ENCODE results near the gene BRAP. TPM values are rescaled to one million over a fixed set of nuclear protein-coding genes. Genes with fewer than 3 reads are reported as not detected.
"Not testable (repeated sequence)": the region's sequence is repeated elsewhere in the genome, so short reads cannot be mapped to it uniquely, and the experiment has no call there.

The BRAP gene
- total RNA-seq, 1 experiment from 2014 or later = 14.6 TPM

GRCh38 chr12:111664961-111665865 is 20.5 kb downstream of the BRAP start:
- Histone ChIP-seq H3K79me2 (ENCODE audit: low read length) (no peaks in the 10 kb centered on the region), H3K9ac (ENCODE audit: low read length) (no peak overlapping the region), H3K9me2 (replicated peaks; ENCODE audit: insufficient read depth, low read length) (no peaks in the 10 kb centered on the region), H3K36me3 (ENCODE audit: insufficient read depth, low read length) (peaks cover 19% of the 10 kb centered on the region; the same call in 1 of the 2 replicates), H3K4me1 (ENCODE audit: low read length) (no peaks in the 10 kb centered on the region), H3K27ac (ENCODE audit: low read length) (no peak overlapping the region), H3K9me3 (ENCODE audit: low read length) (no peaks in the 10 kb centered on the region), H2AFZ (ENCODE audit: low read length) (no peak overlapping the region), H3K4me3 (ENCODE audit: low read length) (no peak overlapping the region), H4K20me1 (ENCODE audit: insufficient read depth, low read depth, low read length) (no peaks in the 10 kb centered on the region), H3K27me3 (ENCODE audit: low read length) (no peaks in the 10 kb centered on the region), H3K4me2 (ENCODE audit: low read depth, low read length, poor library complexity, severe bottlenecking) (no peak overlapping the region)
- DNase-seq = peak; percentile 33

DNA sequence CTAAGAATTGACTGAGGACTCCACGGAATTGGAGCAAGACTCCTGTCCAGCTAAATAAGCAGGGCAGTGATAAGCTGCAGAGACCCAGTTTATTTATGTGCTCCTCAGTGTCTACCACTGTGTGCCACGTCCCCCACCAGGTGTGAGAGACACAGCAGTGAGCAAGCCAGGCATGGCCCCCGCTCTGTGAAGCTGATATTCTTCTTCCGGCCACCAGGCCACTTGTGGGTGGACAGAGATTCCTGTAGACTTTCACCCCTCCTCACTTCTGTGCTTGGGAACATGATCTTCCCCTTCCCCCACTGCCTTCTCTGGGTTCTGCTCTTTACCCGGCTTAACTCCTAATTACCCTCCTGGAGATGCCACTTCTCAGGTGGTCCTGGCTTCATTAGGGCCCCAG is 21.3 kb downstream of the BRAP start:
- no peaks in the 10 kb centered on the region for H3K27me3 ChIP-seq (ENCODE audit: low read length)
- no peaks in the 10 kb centered on the region for H3K9me3 ChIP-seq (ENCODE audit: low read length)
- no peaks in the 10 kb centered on the region for H3K79me2 ChIP-seq (ENCODE audit: low read length)
- no peaks in the 10 kb centered on the region for H3K9me2 ChIP-seq (replicated peaks; ENCODE audit: insufficient read depth, low read length)
- H3K4me1 ChIP-seq (ENCODE audit: low read length) = no peaks in the 10 kb centered on the region
- no peak overlapping the region for H2AFZ ChIP-seq (ENCODE audit: low read length)
- no peak overlapping the region for H3K27ac ChIP-seq (ENCODE audit: low read length)
- peak; percentile 34 for DNase-seq
- no peak overlapping the region for H3K9ac ChIP-seq (ENCODE audit: low read length)
- no peaks in the 10 kb centered on the region for H4K20me1 ChIP-seq (ENCODE audit: insufficient read depth, low read depth, low read length)
- H3K36me3 ChIP-seq (ENCODE audit: insufficient read depth, low read length) = peaks cover 18% of the 10 kb centered on the region; the same call in 1 of the 2 replicates
- no peak overlapping the region for H3K4me3 ChIP-seq (ENCODE audit: low read length)
- H3K4me2 ChIP-seq (ENCODE audit: low read depth, low read length, poor library complexity, severe bottlenecking) = no peak overlapping the region

- H3K9me3 ChIP-seq (ENCODE audit: low read length) = no peaks in the 10 kb centered on the region
- H3K36me3 ChIP-seq (ENCODE audit: insufficient read depth, low read length) = peaks cover 25% of the 10 kb centered on the region; the same call in 1 of the 2 replicates
- no peak overlapping the region for H3K4me3 ChIP-seq (ENCODE audit: low read length)
These were observed 29.7 kb downstream of the BRAP start for GRCh38 chr12:111656016-111656415.

DNA sequence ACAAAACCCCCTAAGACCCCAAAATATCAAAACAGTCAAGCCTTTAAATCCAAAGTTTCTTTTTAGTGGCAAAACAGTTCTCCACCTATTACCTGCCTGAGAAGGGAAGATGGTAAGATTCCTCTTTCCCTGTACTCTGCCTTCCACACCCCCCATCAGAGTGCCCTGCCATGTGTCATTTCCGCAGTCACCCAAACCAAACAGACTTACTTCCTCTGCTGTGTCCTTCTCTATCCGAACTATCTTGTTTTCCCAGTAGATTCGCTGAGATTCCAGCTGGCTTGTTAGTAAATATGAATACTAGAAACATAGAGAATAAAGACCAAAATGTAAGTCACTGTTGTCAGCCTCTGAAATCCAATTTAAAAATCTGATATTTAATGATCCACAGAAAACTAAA is 30.4 kb downstream of the BRAP start:
- H3K79me2 ChIP-seq (ENCODE audit: low read length) = no peaks in the 10 kb centered on the region
- DNase-seq = peak; percentile 19

More at GRCh38 chr12:111656016-111656415, 29.7 kb downstream of the BRAP start:
- no peaks in the 10 kb centered on the region for H3K4me1 ChIP-seq (ENCODE audit: low read length)
- peak; percentile 23 for DNase-seq
- H3K27ac ChIP-seq (ENCODE audit: low read length) = no peak overlapping the region
- no peaks in the 10 kb centered on the region for H4K20me1 ChIP-seq (ENCODE audit: insufficient read depth, low read depth, low read length)
- no peaks in the 10 kb centered on the region for H3K27me3 ChIP-seq (ENCODE audit: low read length)
- H3K4me2 ChIP-seq (ENCODE audit: low read depth, low read length, poor library complexity, severe bottlenecking) = no peak overlapping the region
- no peaks in the 10 kb centered on the region for H3K9me2 ChIP-seq (replicated peaks; ENCODE audit: insufficient read depth, low read length)
- H3K9ac ChIP-seq (ENCODE audit: low read length) = no peak overlapping the region
- no peak overlapping the region for H2AFZ ChIP-seq (ENCODE audit: low read length)
- no peaks in the 10 kb centered on the region for H3K79me2 ChIP-seq (ENCODE audit: low read length)

GRCh38 chr12:111653596-111653995 is 32.2 kb downstream of the BRAP start:
- Histone ChIP-seq H4K20me1 (ENCODE audit: insufficient read depth, low read depth, low read length) (no peaks in the 10 kb centered on the region), H3K36me3 (ENCODE audit: insufficient read depth, low read length) (peaks cover 29% of the 10 kb centered on the region; the same call in 1 of the 2 replicates), H3K4me2 (ENCODE audit: low read depth, low read length, poor library complexity, severe bottlenecking) (no peak overlapping the region), H3K4me3 (ENCODE audit: low read length) (no peak overlapping the region), H3K27ac (ENCODE audit: low read length) (no peak overlapping the region), H3K27me3 (ENCODE audit: low read length) (no peaks in the 10 kb centered on the region), H3K79me2 (ENCODE audit: low read length) (no peaks in the 10 kb centered on the region), H2AFZ (ENCODE audit: low read length) (no peak overlapping the region), H3K9me3 (ENCODE audit: low read length) (no peaks in the 10 kb centered on the region), H3K9me2 (replicated peaks; ENCODE audit: insufficient read depth, low read length) (no peaks in the 10 kb centered on the region), H3K9ac (ENCODE audit: low read length) (no peak overlapping the region), H3K4me1 (ENCODE audit: low read length) (no peaks in the 10 kb centered on the region)
- DNase-seq = peak; percentile 22

More for the DNA sequence above, 30.4 kb downstream of the BRAP start:
- H2AFZ ChIP-seq (ENCODE audit: low read length) = no peak overlapping the region
- H3K4me1 ChIP-seq (ENCODE audit: low read length) = no peaks in the 10 kb centered on the region
- H3K27me3 ChIP-seq (ENCODE audit: low read length) = no peaks in the 10 kb centered on the region
- H3K4me2 ChIP-seq (ENCODE audit: low read depth, low read length, poor library complexity, severe bottlenecking) = no peak overlapping the region
- H3K27ac ChIP-seq (ENCODE audit: low read length) = no peak overlapping the region
- H3K9me2 ChIP-seq (replicated peaks; ENCODE audit: insufficient read depth, low read length) = no peaks in the 10 kb centered on the region
- H3K9me3 ChIP-seq (ENCODE audit: low read length) = no peaks in the 10 kb centered on the region
- no peaks in the 10 kb centered on the region for H4K20me1 ChIP-seq (ENCODE audit: insufficient read depth, low read depth, low read length)
- H3K9ac ChIP-seq (ENCODE audit: low read length) = no peak overlapping the region
- H3K4me3 ChIP-seq (ENCODE audit: low read length) = no peak overlapping the region
- H3K36me3 ChIP-seq (ENCODE audit: insufficient read depth, low read length) = peaks cover 28% of the 10 kb centered on the region; the same call in 1 of the 2 replicates

- not testable (repeated sequence) for H4K20me1 ChIP-seq (ENCODE audit: insufficient read depth, low read depth, low read length); H3K27me3 ChIP-seq (ENCODE audit: low read length); DNase-seq; H3K9me3 ChIP-seq (ENCODE audit: low read length); H3K4me1 ChIP-seq (ENCODE audit: low read length); H3K9ac ChIP-seq (ENCODE audit: low read length); H3K9me2 ChIP-seq (replicated peaks; ENCODE audit: insufficient read depth, low read length); H2AFZ ChIP-seq (ENCODE audit: low read length); H3K4me2 ChIP-seq (ENCODE audit: low read depth, low read length, poor library complexity, severe bottlenecking); H3K27ac ChIP-seq (ENCODE audit: low read length); H3K79me2 ChIP-seq (ENCODE audit: low read length); H3K4me3 ChIP-seq (ENCODE audit: low read length)
- H3K36me3 ChIP-seq (ENCODE audit: insufficient read depth, low read length) = peaks cover 27% of the 10 kb centered on the region; the same call in 1 of the 2 replicates
These were observed 33.2 kb downstream of the BRAP start for GRCh38 chr12:111652530-111652929.

GRCh38 chr12:111650912-111651311 is 34.8 kb downstream of the BRAP start:
- Histone ChIP-seq H3K4me1 (ENCODE audit: low read length) (no peaks in the 10 kb centered on the region), H3K27ac (ENCODE audit: low read length) (no peak overlapping the region), H3K4me3 (ENCODE audit: low read length) (no peak overlapping the region), H3K27me3 (ENCODE audit: low read length) (no peaks in the 10 kb centered on the region), H3K4me2 (ENCODE audit: low read depth, low read length, poor library complexity, severe bottlenecking) (no peak overlapping the region), H3K9me2 (replicated peaks; ENCODE audit: insufficient read depth, low read length) (no peaks in the 10 kb centered on the region), H3K9ac (ENCODE audit: low read length) (no peak overlapping the region), H4K20me1 (ENCODE audit: insufficient read depth, low read depth, low read length) (no peaks in the 10 kb centered on the region), H3K79me2 (ENCODE audit: low read length) (no peaks in the 10 kb centered on the region), H3K9me3 (ENCODE audit: low read length) (no peaks in the 10 kb centered on the region), H2AFZ (ENCODE audit: low read length) (no peak overlapping the region), H3K36me3 (ENCODE audit: insufficient read depth, low read length) (peaks cover 33% of the 10 kb centered on the region; the same call in 1 of the 2 replicates)
- no peak for DNase-seq

- H3K4me3 ChIP-seq (ENCODE audit: low read length) = no peak overlapping the region
- no peaks in the 10 kb centered on the region for H3K9me2 ChIP-seq (replicated peaks; ENCODE audit: insufficient read depth, low read length)
- H3K79me2 ChIP-seq (ENCODE audit: low read length) = no peaks in the 10 kb centered on the region
- no peak for DNase-seq
- no peak overlapping the region for H3K9ac ChIP-seq (ENCODE audit: low read length)
- no peaks in the 10 kb centered on the region for H3K4me1 ChIP-seq (ENCODE audit: low read length)
- no peak overlapping the region for H3K4me2 ChIP-seq (ENCODE audit: low read depth, low read length, poor library complexity, severe bottlenecking)
- no peaks in the 10 kb centered on the region for H3K9me3 ChIP-seq (ENCODE audit: low read length)
- H3K36me3 ChIP-seq (ENCODE audit: insufficient read depth, low read length) = peaks cover 30% of the 10 kb centered on the region; the same call in 1 of the 2 replicates
- H4K20me1 ChIP-seq (ENCODE audit: insufficient read depth, low read depth, low read length) = no peaks in the 10 kb centered on the region
- H2AFZ ChIP-seq (ENCODE audit: low read length) = no peak overlapping the region
- H3K27ac ChIP-seq (ENCODE audit: low read length) = no peak overlapping the region
- H3K27me3 ChIP-seq (ENCODE audit: low read length) = no peaks in the 10 kb centered on the region
These were observed 40.3 kb downstream of the BRAP start for GRCh38 chr12:111645433-111645832.

Data from Karpas-422 (cell line).